Measurements from ENCODE around the gene EPHX1. TPM values are rescaled to one million over a fixed set of nuclear protein-coding genes. Genes with fewer than 3 reads are reported as not detected.
A peak's percentile ranks its signal among the peaks of the same experiment; 100 is the strongest.
"Not testable (repeated sequence)": the region's sequence is repeated elsewhere in the genome, so short reads cannot be mapped to it uniquely, and the experiment has no call there.

The EPHX1 gene
- total RNA-seq, 1 donor from 2014 or later, result 50.4 TPM

GRCh38 chr1:225815526-225816178 is 5.7 kb downstream of the EPHX1 start:
- DNase-seq (ENCODE audit: low read depth in 2 of 2), result no peak

- peak; percentile 64 to 93 for DNase-seq (ENCODE audit: low read depth in 2 of 2)
These were observed 7.0 kb downstream of the EPHX1 start for GRCh38 chr1:225816643-225817538.

GRCh38 chr1:225817611-225818061 is 7.7 kb downstream of the EPHX1 start:
- DNase-seq (ENCODE audit: low read depth in 2 of 2), result peak; percentile 79 to 91

- no peak for DNase-seq (ENCODE audit: low read depth in 2 of 2)
These were observed 8.3 kb downstream of the EPHX1 start for GRCh38 chr1:225818229-225818628.

- no peak for DNase-seq (ENCODE audit: low read depth in 2 of 2)
These were observed 9.6 kb downstream of the EPHX1 start for GRCh38 chr1:225819346-225820192.

- no peak for DNase-seq (ENCODE audit: low read depth in 2 of 2)
These were observed 10.7 kb downstream of the EPHX1 start for GRCh38 chr1:225820522-225821120.

- no peak for DNase-seq (ENCODE audit: low read depth in 2 of 2)
These were observed 12.9 kb downstream of the EPHX1 start for GRCh38 chr1:225822655-225823403.

- no peak for DNase-seq (ENCODE audit: low read depth in 2 of 2)
These were observed 13.9 kb downstream of the EPHX1 start for GRCh38 chr1:225823811-225824261.

GRCh38 chr1:225824533-225824941 is 14.6 kb downstream of the EPHX1 start:
- no peak for DNase-seq (ENCODE audit: low read depth in 2 of 2)

GRCh38 chr1:225825078-225825477 is 15.2 kb downstream of the EPHX1 start:
- no peak for DNase-seq (ENCODE audit: low read depth in 2 of 2)

GRCh38 chr1:225825607-225826007 is 15.7 kb downstream of the EPHX1 start:
- no peak for DNase-seq (ENCODE audit: low read depth in 2 of 2)

- no peak for DNase-seq (ENCODE audit: low read depth in 2 of 2)
These were observed 17.2 kb downstream of the EPHX1 start for GRCh38 chr1:225827076-225827475.

- no peak for DNase-seq (ENCODE audit: low read depth in 2 of 2)
These were observed 18.9 kb downstream of the EPHX1 start for GRCh38 chr1:225828706-225829345.

GRCh38 chr1:225830841-225831240 is 20.9 kb downstream of the EPHX1 start:
- no peak for DNase-seq (ENCODE audit: low read depth in 2 of 2)

- DNase-seq (ENCODE audit: low read depth in 2 of 2), result peak in 1 of 2 donors; percentile 47
These were observed 24.7 kb downstream of the EPHX1 start for GRCh38 chr1:225834417-225835329.

- no peak for DNase-seq (ENCODE audit: low read depth in 2 of 2)
These were observed 25.9 kb downstream of the EPHX1 start for GRCh38 chr1:225835856-225836255.

- DNase-seq (ENCODE audit: low read depth in 2 of 2), result not testable (repeated sequence)
These were observed 26.4 kb downstream of the EPHX1 start for GRCh38 chr1:225836296-225836695.

- no peak for DNase-seq (ENCODE audit: low read depth in 2 of 2)
These were observed 28.9 kb downstream of the EPHX1 start for GRCh38 chr1:225838793-225839192.

GRCh38 chr1:225840223-225840610 is 30.3 kb downstream of the EPHX1 start:
- DNase-seq (ENCODE audit: low read depth in 2 of 2), result no peak

Measured in lung microvascular endothelial cell (primary cell).